Central memory CD8-positive, alpha-beta T cell (primary cell): ENCODE measurements around the gene ZNF454.
A peak's percentile ranks its signal among the peaks of the same experiment; 100 is the strongest.

ENCODE experiments used
- ATAC-seq: fragments of 150-1000 bp; cut with Tn5 transposase; replicated peaks from 2 replicates; pipeline ENCODE4 v1.10.0; 2022; ENCODE audit warnings: mild to moderate bottlenecking, moderate FRiP score, moderate number of reproducible peaks; ENCODE audit not compliant: poor library complexity, severe bottlenecking; ENCODE audit errors: extremely low read depth
- DNase-seq, 2 donors: peaks; one replicate each; pipeline ENCODE4 v3.0.0; 2021; ENCODE audit warnings: low spot score in 2 of 2
- H3K27ac Mint-ChIP-seq: one replicate; pipeline ENCODE4 v1.8.0; 2022; ENCODE audit warnings: low read depth, mild to moderate bottlenecking, moderate library complexity, mixed read lengths
- H3K27me3 Mint-ChIP-seq: one replicate; pipeline ENCODE4 v1.8.0; 2022; ENCODE audit warnings: mixed read lengths
- H3K36me3 Mint-ChIP-seq: one replicate; pipeline ENCODE4 v1.8.0; 2022; ENCODE audit warnings: mild to moderate bottlenecking, moderate library complexity, mixed read lengths; ENCODE audit not compliant: insufficient read depth
- H3K4me1 Mint-ChIP-seq: one replicate; pipeline ENCODE4 v1.8.0; 2022; ENCODE audit warnings: mixed read lengths
- H3K4me3 Mint-ChIP-seq: one replicate; pipeline ENCODE4 v1.8.0; 2022; ENCODE audit warnings: mild to moderate bottlenecking, moderate library complexity, mixed read lengths
- H3K9me3 Mint-ChIP-seq: one replicate; pipeline ENCODE4 v1.8.0; 2022; ENCODE audit warnings: mixed read lengths

ZNF454 gene

DNA sequence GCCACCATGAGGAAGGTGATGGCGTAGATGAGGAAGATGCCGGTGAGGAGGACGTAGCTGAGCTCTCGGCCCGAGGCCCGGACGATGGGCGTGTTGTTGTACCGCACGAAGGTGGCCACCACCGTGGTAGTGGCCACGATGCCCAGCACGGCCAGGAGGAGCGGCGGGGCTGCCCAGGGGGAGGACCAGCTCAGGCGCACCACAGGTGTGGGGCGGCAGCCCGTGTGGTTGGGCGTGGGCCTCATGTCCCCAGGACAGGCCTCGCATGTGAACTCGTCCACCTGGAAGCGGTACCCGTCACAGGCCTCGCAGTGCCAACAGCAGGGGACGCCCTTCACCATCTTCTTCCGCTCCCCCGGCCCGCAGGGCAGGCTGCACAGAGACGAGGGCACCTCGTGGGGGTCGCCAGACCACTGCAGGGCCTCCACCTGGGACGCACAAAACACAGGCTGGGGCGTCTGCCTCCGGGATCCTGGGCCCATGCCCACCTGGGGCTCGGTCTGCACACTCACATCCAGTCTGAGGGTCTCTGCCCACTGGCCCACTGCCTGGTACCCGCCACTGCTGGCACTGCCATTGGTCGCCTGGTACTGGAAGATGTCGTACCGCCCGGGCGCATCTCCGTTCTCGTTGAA is 45.4 kb downstream of the ZNF454 start:
- DNase-seq (no peak), ATAC-seq (no peak)
- Mint-ChIP-seq H3K4me1 (no peaks in the 10 kb centered on the region), H3K4me3 (no peak overlapping the region), H3K27ac (no peak overlapping the region), H3K36me3 (no peaks in the 10 kb centered on the region), H3K9me3 (peaks cover 16% of the 10 kb centered on the region), H3K27me3 (peaks cover under 1% of the 10 kb centered on the region)

DNA sequence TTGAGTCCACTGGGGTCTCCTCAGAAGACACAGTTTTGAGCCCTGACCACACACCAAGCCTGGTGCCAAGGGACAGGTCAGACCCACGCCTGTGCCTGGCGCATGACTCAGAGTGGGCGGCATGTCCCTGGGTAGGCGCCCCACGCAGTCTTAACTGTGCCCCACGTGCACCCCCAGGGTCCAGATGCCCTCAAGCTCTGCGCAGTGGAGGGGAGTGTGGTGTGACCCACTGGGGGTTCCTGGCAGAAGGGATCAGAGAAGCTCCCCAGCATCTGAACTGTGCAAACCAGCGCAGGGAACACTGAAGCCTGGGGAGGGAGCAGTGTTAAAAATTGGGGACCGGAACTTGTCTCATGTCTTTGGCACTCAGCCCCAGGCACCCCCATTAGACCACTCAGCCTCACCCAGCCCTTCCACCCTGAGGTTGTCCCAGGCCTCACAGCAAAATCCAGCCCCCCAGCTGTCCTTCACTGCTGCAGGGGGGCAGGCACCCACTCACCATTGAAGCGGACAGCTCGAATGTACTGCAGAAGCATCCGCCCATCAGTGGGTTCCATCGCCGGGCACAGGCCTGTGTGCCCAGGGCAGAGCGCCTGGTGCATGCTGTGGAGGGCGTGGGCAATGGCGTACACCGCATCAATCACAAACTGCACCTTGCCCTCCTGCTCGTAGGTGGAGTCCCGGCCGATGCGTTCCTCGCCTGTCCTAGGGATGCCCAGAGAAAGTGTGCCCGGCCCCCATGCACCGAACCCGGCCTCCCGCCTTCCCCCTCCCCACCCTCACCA is 47.6 kb downstream of the ZNF454 start:
- no peaks in the 10 kb centered on the region for H3K4me1 Mint-ChIP-seq

DNA sequence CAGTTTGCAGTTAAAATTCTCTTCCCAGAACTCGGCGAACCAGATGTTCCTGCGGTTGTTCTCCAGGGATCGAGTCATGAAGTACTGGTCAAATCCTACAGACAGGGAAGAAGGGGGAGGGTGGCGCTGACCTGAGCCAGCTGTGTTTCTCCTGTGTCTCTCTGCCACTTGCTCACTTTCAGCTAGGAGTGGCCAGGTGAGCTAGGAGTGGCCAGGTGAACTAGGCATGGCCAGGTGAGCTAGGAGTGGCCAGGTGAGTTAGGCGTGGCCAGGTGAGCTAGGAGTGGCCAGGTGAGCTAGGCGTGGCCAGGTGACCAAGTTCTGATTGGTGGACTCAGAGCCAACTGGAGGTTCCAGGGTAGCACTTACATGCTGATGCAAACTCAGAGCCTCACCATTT is 48.3 kb downstream of the ZNF454 start:
- Mint-ChIP-seq H3K36me3 (no peaks in the 10 kb centered on the region), H3K9me3 (peaks cover 11% of the 10 kb centered on the region), H3K4me3 (no peak overlapping the region), H3K27me3 (peaks cover 26% of the 10 kb centered on the region), H3K27ac (no peak overlapping the region), H3K4me1 (no peaks in the 10 kb centered on the region)
- DNase-seq = no peak
- no peak for ATAC-seq

More for the DNA sequence above, 47.6 kb downstream of the ZNF454 start:
- ATAC-seq (no peak), DNase-seq (no peak)
- Mint-ChIP-seq H3K9me3 (peaks cover 11% of the 10 kb centered on the region), H3K4me3 (no peak overlapping the region), H3K27me3 (peaks cover 22% of the 10 kb centered on the region), H3K27ac (no peak overlapping the region), H3K36me3 (no peaks in the 10 kb centered on the region)

DNA sequence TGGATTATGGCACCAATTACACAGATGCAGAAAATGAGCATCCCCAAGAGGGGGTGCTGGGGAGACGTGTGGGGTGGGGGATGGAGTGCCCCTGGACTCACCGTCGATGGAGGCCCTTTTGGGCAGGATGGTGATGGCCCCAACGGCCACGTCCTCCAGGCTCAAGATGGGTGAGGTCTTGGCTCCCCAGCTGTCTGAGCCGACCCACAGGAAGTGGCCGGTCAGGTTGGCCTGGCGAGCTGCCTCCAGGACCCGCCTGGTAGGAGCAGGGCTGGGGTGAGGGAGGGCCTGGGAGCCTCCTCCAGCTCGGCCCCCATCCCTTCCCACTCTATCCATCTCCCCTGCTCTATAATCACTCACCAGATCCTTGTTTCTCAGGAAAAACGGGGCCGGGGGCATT is 49.5 kb downstream of the ZNF454 start:
- no peak overlapping the region for H3K27ac Mint-ChIP-seq
- H3K27me3 Mint-ChIP-seq = peaks cover 32% of the 10 kb centered on the region
- H3K9me3 Mint-ChIP-seq = peaks cover 11% of the 10 kb centered on the region
- no peaks in the 10 kb centered on the region for H3K4me1 Mint-ChIP-seq
- H3K4me3 Mint-ChIP-seq = no peak overlapping the region
- H3K36me3 Mint-ChIP-seq = peaks cover 1% of the 10 kb centered on the region
- no peak for ATAC-seq
- no peak for DNase-seq

DNA sequence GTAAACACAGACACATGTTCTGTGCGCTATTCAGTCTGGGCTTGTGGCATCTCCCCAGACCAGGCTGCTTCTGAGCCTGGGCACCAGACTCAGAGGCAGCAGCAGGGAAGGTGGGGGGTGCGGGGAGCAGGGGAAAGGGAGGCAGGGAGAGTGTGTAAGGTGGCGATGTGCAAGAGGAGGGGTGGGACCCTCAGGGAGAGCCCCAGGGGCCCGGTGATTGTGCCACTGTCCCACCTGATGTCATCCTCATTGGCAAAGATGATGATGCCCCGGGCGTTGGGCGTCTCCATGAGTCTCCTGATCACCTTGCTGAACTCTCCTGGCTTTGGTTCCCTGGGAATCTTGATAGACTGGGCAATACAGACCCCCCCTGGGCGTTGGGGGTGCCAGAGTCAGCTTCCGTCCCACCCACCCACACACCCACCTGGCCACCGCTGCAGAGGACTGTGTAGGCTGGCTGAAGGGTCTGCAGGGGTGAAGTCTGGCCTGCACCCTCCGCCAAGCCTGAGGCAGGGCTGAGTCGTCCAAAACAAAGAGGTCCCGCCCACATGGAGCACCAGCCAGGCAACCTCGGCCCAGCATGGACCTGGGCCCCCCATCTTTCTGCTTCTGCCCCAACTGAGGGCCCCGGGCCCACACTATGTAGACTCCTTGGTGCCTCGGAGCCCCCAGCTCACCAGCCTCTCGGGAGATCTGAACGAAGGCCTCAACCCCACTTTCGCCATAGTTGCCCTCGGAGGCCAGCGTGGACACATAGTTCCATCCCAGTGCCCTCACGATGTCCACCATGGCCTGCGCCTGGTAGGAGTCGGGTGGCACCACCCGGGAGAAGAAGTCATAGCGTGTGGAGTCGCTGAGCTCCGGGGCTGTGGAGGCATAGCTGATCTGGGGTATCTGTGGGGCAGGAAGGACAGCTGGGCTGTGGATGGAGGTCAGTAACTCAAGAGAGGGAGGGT is 50.5 kb downstream of the ZNF454 start:
- ATAC-seq (no peak), DNase-seq (no peak)
- H3K9me3 Mint-ChIP-seq = peaks cover 11% of the 10 kb centered on the region
- no peak overlapping the region for H3K4me3 Mint-ChIP-seq
- H3K27me3 Mint-ChIP-seq = peaks cover 42% of the 10 kb centered on the region
- no peaks in the 10 kb centered on the region for H3K4me1 Mint-ChIP-seq
- peaks cover 1% of the 10 kb centered on the region for H3K36me3 Mint-ChIP-seq
- H3K27ac Mint-ChIP-seq = peak overlapping the region; percentile 56

DNA sequence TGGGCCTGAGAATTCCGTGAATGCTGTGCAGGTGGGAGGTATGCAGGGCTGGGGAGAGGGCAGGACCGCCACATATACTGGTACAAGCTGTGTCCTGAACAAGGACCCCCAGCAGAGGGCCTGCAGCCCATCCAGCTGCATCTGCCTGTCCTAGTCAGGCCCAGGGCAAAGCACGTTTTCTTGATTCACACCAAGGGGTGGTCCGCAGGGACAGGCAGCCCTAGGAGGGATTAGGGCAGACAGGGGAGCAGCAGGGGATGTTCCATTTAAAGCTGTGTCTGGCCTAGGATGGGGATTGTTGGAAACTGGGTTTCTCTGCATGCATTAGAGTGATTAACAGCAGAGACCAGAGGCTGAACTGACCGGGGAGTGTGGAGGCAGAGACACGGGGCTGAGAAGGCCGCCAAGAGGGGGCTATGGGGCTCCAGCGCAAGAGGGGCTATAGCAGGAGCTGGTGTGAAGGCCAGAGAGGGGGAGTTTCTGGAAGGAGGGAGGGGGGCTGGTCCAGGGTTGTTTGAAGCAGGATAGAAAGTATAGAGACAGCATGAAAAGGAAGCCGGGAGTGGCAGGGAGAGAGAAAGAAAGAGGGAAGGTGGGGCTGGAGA is 51.4 kb downstream of the ZNF454 start:
- ATAC-seq (no peak), DNase-seq (no peak)
- Mint-ChIP-seq H3K27ac (peak overlapping the region; percentile 56), H3K36me3 (peaks cover 1% of the 10 kb centered on the region), H3K4me3 (no peak overlapping the region), H3K9me3 (peaks cover 11% of the 10 kb centered on the region), H3K4me1 (no peaks in the 10 kb centered on the region), H3K27me3 (peaks cover 51% of the 10 kb centered on the region)

DNA sequence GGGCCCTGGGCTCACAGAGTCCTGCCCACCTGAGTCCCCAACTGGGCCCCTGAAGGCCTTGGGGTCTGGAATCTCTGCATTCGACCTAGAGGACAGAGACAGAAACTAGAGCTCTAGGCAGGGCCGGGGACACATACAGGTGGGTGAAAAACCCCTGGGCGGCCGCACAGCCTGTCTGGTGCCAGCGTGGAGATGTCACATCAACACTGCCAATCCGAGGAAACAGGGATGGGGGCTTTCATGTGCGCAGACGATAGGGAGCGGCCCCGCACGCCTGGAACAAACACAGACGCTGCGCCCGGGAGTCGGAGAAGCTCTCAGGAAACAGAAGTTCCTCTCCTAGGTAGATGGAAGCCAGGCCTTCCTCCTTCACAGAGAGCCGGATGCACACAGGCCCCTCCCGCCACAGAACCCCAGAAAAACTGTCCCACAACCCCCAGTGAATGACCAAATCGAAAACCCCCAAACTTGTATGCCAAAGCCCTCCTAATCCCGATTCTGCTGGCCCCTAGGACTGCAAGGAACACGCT is 52.3 kb downstream of the ZNF454 start:
- H3K4me1 Mint-ChIP-seq = no peaks in the 10 kb centered on the region
- DNase-seq (no peak), ATAC-seq (no peak)
- peaks cover 51% of the 10 kb centered on the region for H3K27me3 Mint-ChIP-seq
- H3K4me3 Mint-ChIP-seq = no peak overlapping the region
- H3K9me3 Mint-ChIP-seq = peaks cover 6% of the 10 kb centered on the region
- H3K27ac Mint-ChIP-seq = no peak overlapping the region
- peaks cover 1% of the 10 kb centered on the region for H3K36me3 Mint-ChIP-seq

DNA sequence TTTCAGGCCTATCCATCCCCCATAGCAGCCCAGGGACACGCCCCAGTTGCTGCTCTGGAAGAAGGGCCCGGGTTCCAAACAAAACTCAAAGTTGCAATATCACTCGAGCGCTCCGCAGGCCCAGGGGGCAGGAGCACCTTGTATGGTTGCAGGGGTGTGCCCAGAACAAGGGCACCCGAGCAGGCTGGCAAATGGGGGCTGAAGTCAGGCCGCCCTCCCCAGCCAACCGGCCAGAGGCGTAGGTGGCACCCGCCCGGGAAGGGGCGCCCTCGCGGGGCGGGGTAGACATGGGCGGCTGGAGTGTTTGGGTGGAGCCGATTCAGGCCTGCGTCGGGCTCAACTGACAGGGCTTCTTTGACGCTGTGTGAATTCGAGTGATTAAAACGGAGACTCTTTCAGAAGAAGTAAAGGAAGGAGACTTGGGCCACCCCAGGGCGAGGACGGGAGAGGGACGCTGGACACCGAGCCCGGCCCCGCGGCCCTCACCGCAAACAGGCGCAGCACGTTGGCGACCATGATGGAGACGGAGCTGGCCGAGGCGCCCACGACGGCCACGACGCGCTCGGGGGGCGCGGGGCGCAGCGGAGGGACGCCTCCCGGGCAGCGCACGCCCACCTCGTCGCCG is 53.1 kb downstream of the ZNF454 start:
- H3K36me3 Mint-ChIP-seq = peaks cover 1% of the 10 kb centered on the region
- no peak for ATAC-seq
- H3K27me3 Mint-ChIP-seq = peaks cover 51% of the 10 kb centered on the region
- no peak for DNase-seq
- H3K4me1 Mint-ChIP-seq = no peaks in the 10 kb centered on the region
- no peak overlapping the region for H3K27ac Mint-ChIP-seq
- H3K4me3 Mint-ChIP-seq = no peak overlapping the region
- H3K9me3 Mint-ChIP-seq = peaks cover 6% of the 10 kb centered on the region

DNA sequence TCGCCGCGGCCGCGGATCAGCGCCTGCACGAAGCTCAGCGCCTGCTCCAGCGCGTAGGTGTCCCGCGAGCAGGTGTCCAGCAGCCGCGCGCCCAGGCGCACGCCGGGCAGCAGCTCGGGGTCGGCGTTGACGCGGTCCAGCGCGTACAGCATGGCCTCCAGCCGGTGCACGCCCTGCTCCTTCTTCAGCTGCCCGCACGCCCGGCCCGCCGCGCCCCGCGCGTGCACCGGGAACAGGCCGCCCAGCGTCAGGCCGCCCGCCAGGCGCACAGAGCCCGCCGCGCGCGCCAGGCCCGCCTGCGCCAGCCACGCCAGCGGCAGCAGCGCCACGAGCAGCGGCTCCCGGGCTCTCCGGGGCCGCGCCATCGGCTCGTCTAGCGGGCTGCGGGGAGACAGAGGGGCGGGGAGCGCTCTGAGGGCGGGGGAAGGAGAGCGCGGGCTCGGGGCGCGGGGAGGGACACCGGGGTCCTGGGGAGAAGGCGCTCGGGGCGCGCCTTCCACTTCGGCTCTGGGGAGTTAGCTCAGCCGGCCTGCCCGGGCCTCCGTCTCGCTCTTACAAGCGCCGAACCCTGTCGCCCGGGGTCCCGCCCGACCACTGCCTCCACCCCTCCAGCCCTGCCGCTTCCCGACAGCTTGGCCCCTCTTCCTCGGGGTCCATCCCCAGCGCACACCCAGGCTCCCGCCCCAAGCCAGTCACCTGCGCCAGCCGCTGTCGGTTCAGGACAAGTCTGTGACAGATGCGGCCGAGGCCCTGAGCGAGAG is 53.8 kb downstream of the ZNF454 start, which contains the start of gene GRM6:
Gene GRM6, minus strand, starts transcription at position 741 of the 761 bp plus-strand sequence. Its CDS starts 376 bp downstream, at position 365.
- Mint-ChIP-seq H3K27me3 (peaks cover 51% of the 10 kb centered on the region), H3K4me3 (no peak within 1 kb of the TSS)

DNA sequence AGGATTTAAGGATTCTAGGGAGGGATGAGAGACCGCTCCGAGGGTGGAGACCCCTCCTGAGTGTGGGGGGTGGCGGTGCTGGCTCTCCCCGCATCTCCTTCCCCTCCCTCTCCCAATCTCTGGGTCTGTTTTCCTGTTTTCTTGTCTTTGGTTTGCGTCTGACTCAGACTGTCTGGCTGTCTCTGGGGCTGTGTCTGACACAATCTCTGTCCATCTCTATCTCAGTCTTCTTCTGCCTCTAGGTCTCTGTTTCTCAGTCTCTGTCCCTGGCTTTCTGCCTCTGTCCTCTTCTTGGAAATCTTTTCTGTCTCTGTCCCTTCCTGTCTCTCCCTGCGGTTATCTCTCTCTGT is 54.3 kb downstream of the ZNF454 start:
- peaks cover 51% of the 10 kb centered on the region for H3K27me3 Mint-ChIP-seq
- peaks cover 1% of the 10 kb centered on the region for H3K36me3 Mint-ChIP-seq
- H3K27ac Mint-ChIP-seq = no peak overlapping the region
- H3K9me3 Mint-ChIP-seq = no peaks in the 10 kb centered on the region
- H3K4me3 Mint-ChIP-seq = no peak overlapping the region
- ATAC-seq = no peak
- H3K4me1 Mint-ChIP-seq = no peaks in the 10 kb centered on the region
- no peak for DNase-seq

More for the DNA sequence above, 53.8 kb downstream of the ZNF454 start, which contains the start of gene GRM6:
- Mint-ChIP-seq H3K36me3 (peaks cover 1% of the 10 kb centered on the region), H3K9me3 (peaks cover under 1% of the 10 kb centered on the region), H3K4me1 (no peaks in the 10 kb centered on the region), H3K27ac (no peak within 1 kb of the TSS)
- DNase-seq (no peak), ATAC-seq (no peak)

DNA sequence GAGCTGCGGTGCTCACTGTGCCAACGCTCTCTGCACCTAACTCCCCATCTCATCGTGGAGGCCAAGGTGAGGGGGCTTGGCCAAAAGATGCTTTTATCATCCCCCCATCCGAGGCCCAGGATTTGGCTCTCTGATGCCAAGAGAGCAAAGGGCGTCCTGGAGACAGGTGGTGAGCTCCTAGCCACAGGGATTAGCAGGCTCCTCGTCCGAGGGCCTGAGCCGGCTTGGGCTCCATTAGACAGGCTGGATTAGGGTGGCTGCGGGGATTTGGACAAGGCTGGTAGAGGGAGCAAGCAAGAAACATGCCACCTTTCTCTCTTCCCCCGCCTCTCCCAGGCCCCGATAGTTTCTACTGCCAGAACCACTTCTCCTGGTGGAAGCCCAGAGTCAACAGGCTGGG is 55.2 kb downstream of the ZNF454 start:
- H3K27ac Mint-ChIP-seq = no peak overlapping the region

More for the DNA sequence above, 55.2 kb downstream of the ZNF454 start:
- Mint-ChIP-seq H3K27me3 (peaks cover 57% of the 10 kb centered on the region), H3K9me3 (no peaks in the 10 kb centered on the region), H3K36me3 (peaks cover 1% of the 10 kb centered on the region), H3K4me1 (no peaks in the 10 kb centered on the region), H3K4me3 (no peak overlapping the region)
- no peak for ATAC-seq
- DNase-seq = no peak
